T47D (cell line): ENCODE data around the gene SEMA4G.

Experiments
- DNase-seq, 2 experiments: peaks; one replicate each; pipeline versions ENCODE4 v3.0.0 to v3.0.0-alpha.2; 2011 to 2012; ENCODE audit warnings: low read depth in 1 of 2, low spot score in 1 of 2
- JUND ChIP-seq: IDR thresholded peaks from 2 replicates; pipeline ENCODE4 v1.6.1; 2012; ENCODE audit warnings: low read depth
- in situ Hi-C: cut with HindIII; loops from 2 replicates; pipeline ENCODE4 v1.10.0; 2016; ENCODE audit warnings: low sequenced_read_pairs, low pct_unique_long_range_greater_than_20kb

The SEMA4G gene

GRCh38 chr10:100969187-100970075 is at the start of gene SEMA4G:
TSS of gene SEMA4G (plus strand) at chr10:100969504. CDS start at chr10:100972913, 3,409 bp downstream.
- peak; percentile 46 to 47 for DNase-seq
- TF ChIP-seq JUND: no peak
- in situ Hi-C loops: no loop called here

- in situ Hi-C loops: no loop called here
- no peak for TF ChIP-seq JUND
- no peak for DNase-seq
Measured at GRCh38 chr10:100923580-100923979, 45.7 kb upstream of the SEMA4G start.

GRCh38 chr10:100927266-100927665 is 42.0 kb upstream of the SEMA4G start:
- no peak for DNase-seq
- in situ Hi-C loops: no loop called here
- TF ChIP-seq JUND: no peak

GRCh38 chr10:100928039-100928438 is 41.3 kb upstream of the SEMA4G start:
- in situ Hi-C loops: no loop called here
- no peak for DNase-seq
- TF ChIP-seq JUND: no peak

GRCh38 chr10:100930368-100930767 is 38.9 kb upstream of the SEMA4G start:
- TF ChIP-seq JUND: no peak
- in situ Hi-C loops: no loop called here
- peak in 1 of 2 experiments; percentile 18 for DNase-seq

GRCh38 chr10:100934084-100934659 is 35.1 kb upstream of the SEMA4G start:
- in situ Hi-C loops: no loop called here
- peak in 1 of 2 experiments; percentile 38 for DNase-seq
- no peak for TF ChIP-seq JUND

- no peak for TF ChIP-seq JUND
- no peak for DNase-seq
- in situ Hi-C loops: no loop called here
Measured at GRCh38 chr10:100939763-100940344, 29.4 kb upstream of the SEMA4G start.

- in situ Hi-C loops: no loop called here
- TF ChIP-seq JUND: no peak
- DNase-seq: no peak
Measured at GRCh38 chr10:100942229-100942628, 27.1 kb upstream of the SEMA4G start.

GRCh38 chr10:100943508-100943907 is 25.8 kb upstream of the SEMA4G start:
- no peak for DNase-seq
- no peak for TF ChIP-seq JUND
- in situ Hi-C loops: no loop called here

GRCh38 chr10:100945754-100946153 is 23.6 kb upstream of the SEMA4G start:
- DNase-seq: no peak
- TF ChIP-seq JUND: no peak
- in situ Hi-C loops: no loop called here

- in situ Hi-C loops: no loop called here
- TF ChIP-seq JUND: no peak
- DNase-seq: no peak
Measured at GRCh38 chr10:100948916-100949315, 20.4 kb upstream of the SEMA4G start.

- no peak for DNase-seq
- in situ Hi-C loops: no loop called here
- TF ChIP-seq JUND: no peak
Measured at GRCh38 chr10:100960251-100960650, 9.1 kb upstream of the SEMA4G start.
